Left cardiac atrium (tissue), 4 donors: ENCODE measurements around the gene ADD3. TPM values are rescaled to one million over a fixed set of nuclear protein-coding genes. Genes with fewer than 3 reads are reported as not detected.

ENCODE experiments used
- ATAC-seq, 2 donors: fragments of 200-7000 bp; cut with Tn5 transposase; one replicate each; pipeline ENCODE4 v1.9.1; 2020; ENCODE audit warnings: mild to moderate bottlenecking in 2 of 2, moderate library complexity in 2 of 2
- DNase-seq: peaks from one replicate; pipeline ENCODE4 v3.0.0-alpha.2; 2020
- intact Hi-C, 2 donors: fragments of 100-400 bp; cut with DNase I; formaldehyde crosslinking; loops; one replicate each; pipeline versions ENCODE4 v1.14.1 to v1.15.1; 2022 to 2023
- total RNA-seq, 2 donors: library from RNA; stranded (reverse); fragmentation: NEBNext Ultra II Directional; extraction: Animal tissue kit (Norgen Biotek cat#: 25700); gene quantifications; one replicate each; pipeline ENCODE4 v1.2.1, GENCODE V29; 2021
- donor health status: DM: no; HTN: yes; CAD: no.
- donor health status: DM: no; HTN: yes; CAD: no; lungs with severe emphysema.
- donor health status: DM: yes; HTN: yes; CAD: no.
- donor health status: Dilated cardiomyopathy.

The ADD3 gene
- total RNA-seq, 2 donors from 2014 or later = 75.2 to 125 TPM

DNA sequence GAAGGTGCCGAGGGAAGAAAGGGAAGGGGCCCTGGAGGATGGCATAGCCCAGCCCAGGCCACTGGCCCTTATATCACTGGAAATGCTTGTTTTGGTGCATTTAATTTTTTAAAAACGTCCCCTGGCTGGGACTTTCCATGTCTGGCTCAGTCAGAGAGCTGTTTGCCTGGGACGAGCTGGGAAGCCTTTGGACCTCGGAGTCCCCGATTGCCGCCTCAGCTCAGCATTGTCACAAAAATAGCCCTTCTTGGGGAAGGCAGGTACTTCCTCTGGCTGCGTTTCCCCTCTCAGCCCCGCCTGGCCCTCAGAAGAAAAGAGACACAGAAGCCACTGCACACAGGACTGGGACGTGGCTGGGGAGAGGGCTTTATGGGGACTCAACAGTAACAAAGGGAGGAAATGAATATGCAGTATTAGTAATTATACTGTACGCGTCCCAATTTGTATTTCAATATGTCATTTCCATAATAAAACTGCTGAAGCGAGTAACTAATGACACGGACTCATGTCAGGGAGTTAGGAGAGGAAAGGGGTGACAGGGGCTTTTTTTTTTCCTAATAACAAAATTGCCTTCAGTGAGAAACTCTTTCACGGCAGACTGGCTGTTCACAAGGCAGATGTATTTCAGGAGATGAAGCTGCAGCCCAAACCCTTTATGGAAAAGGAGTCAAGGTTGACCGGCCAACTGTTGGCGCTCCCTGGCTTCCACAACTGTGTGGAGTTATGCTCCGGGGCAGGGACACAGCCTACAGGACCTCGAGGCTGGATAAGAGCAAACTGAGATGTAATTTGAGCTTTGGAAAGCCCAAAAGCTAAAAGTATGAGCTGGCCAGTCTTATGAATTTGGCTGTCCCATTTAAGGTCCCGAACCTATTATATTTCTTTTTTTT is 168.6 kb downstream of the ADD3 start:
- ATAC-seq = peak in 1 of 2 donors; percentile 43
- no peak for DNase-seq
- intact Hi-C loops = no loop called here

DNA sequence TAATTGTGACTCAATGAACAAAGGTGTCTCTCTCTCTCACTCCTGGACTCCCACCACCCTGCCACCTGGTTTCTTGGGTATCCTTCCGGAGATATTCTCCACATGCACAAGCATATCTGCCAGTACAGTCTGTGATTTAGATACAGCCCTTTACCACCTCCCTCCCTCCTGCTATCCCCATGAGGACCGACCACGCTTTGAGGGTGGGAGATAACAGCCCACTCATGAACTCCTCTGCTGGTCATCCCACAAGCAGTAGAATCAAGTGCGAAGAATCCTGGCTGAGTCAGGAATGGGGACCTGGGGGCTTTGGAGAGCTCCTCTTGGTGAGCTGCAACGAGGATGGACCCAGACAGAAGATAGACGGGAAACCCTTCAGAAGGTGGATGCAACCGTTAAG is 171.4 kb downstream of the ADD3 start:
- no peak for ATAC-seq
- intact Hi-C loops = no loop called here

DNA sequence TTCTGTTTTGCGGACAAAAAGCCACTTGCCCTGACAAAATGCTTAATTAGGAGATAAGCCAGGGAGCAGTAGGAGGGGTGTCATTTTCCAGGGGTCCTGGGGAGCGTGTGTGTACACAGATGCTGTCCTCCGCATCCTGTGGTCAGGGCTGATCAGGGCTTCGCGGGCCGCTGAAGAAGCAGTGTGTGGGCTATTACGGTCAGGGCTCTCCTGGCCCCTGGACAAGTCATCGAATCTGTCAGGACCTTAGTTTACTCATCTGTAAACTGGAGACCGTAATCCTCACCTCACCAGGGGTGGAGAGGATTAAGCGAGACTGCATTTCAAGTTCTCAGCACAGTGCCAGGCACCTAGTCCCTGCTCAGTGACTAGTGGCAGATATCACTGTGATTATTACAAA is 173.7 kb downstream of the ADD3 start:
- no peak for DNase-seq
- ATAC-seq = no peak
- intact Hi-C loops = no loop called here

More for the DNA sequence above, 171.4 kb downstream of the ADD3 start:
- no peak for DNase-seq

DNA sequence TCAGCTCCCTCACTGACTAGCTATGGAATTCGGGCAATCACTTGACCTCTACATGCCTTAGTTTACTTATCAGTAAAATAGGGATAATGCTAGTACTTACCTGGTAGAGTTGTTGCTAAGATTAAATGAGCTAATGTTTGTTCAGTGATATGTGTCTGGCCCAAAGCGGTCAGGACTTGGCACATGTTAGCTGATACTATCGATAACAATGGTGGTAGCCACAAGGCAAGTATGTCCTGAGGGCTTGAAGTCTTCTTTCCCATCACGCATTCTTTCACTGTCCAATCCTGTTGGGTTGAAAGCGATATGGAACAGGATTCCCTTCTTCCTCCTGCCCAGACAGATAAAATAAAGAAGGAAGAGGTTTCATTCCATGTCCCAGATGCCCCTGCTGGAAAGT is 174.1 kb downstream of the ADD3 start:
- intact Hi-C loops = no loop called here
- DNase-seq (no peak), ATAC-seq (no peak)

DNA sequence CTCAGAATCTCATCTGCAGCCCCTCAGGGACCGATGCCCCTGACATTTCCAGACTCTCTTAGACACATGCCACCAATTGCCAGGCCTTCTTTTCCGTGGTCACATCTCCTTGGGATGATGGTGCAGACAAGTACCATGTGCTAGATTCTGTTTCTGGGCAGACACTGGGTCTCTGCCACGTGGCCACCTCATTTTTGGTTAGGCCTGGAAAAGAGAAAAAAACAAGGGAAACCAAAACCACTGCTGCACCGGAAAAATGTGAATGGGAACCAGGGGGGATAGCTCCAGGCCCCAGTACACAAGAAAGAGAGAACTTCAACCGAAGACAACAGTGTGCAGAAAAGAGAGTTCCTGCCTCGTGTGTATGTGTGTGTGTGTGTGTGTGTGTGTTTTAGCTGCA is 176.6 kb downstream of the ADD3 start:
- ATAC-seq (no peak), DNase-seq (no peak)
- intact Hi-C loops = no loop called here

Other genes with a start within 250 kb of the ADD3 start
- gene XPNPEP1, start 84.5 kb upstream of the ADD3 start, total RNA-seq = 10 to 100 TPM; 36.3 to 40.7 TPM
- gene MXI1, start 199.6 kb downstream of the ADD3 start, total RNA-seq = 10 to 100 TPM; 38.7 to 43.0 TPM